NK-92 (cell line): ENCODE results near the gene KCNMA1.
"Not testable (repeated sequence)": the region's sequence is repeated elsewhere in the genome, so short reads cannot be mapped to it uniquely, and the experiment has no call there.

Experiments used
- DNase-seq: peaks from one replicate; lab custom pipeline; 2025; ENCODE audit not compliant: unreplicated experiment; lab: John Stamatoyannopoulos, UW

The KCNMA1 gene

DNA sequence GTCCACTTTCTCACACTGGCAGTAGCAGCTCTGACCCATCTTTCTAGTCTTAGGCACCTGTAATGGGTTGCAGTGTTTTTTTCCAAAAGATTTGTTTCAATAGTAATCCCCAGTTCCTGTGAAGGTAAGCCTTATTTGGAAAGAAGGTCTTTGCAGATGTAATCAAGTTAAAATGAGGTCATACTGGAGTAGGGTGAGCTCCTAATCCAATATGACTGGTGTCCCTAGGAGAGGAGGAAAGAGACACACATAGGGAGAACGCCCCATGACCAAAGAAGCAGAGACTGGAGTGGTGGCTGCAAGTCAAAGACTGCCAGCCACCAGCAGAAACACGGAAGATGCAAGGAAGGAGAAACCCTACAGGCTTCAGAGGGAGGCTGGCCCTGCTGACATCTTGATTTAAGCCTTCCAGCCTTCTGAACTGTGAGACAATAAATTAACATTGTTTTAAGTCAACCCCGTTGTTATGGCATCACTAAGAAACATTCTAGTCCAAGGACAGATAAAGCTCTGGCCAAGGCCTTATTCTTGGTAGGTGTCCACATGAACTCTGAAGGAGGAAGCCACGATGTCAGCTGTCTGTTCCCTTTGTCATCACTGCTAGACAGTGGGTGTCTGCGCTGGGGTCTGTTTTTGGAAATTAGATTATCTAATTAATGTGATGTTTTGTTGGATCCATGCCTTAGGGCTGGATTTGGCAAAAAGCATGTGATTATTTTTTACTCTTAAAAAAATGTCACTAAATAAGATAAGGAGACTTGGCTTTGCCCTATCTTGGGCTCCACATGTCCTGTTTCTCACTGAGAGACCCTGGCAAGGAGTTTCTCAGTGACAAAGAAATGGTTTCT, 214.9 kb downstream of the KCNMA1 start:
- DNase-seq: no peak

DNA sequence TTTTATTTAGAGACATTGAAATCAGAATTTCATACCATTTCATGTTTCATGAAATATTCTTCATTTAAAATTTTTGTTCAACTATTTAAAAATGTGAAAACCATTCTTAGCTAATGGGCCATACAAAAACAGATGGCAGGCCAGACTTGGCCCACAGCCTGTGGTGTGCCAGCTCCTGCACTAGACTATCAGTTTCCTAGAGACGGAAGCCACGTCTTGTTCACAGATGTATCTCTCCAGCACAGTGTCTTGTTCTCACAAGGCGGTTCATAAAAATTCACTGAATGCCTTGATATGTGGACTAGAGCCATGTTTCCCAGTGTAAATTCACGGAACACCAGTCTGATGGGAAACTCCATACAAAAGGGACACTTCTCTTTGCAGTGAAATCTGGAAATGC, 216.0 kb downstream of the KCNMA1 start:
- DNase-seq: no peak

DNA sequence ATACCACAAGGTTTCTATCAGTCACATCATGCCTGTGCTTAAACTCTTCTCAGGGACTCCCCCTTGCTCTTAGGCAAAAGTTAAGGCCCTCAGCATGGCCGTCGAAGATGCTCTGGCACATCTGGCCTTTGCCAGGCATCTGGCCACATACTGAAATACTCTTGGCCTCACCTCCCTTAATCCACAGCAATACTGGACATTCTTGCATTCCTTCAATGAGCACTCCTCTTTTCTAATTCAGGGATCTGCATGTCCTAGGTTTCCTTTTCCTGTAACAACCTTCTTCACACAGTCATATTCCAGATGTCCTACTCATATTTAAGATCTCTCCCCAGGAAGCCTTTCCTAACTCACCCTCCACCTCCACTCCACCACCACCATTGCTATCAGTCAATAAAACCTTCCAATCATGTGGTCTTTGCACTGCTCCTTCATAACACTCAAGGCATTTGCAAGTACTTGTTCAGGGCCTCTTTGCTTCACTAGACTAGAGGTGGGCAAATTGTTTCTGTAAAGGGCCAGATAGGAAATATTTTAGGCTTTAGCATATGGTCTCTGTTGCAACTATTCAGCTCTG, 216.6 kb downstream of the KCNMA1 start:
- DNase-seq: no peak

DNA sequence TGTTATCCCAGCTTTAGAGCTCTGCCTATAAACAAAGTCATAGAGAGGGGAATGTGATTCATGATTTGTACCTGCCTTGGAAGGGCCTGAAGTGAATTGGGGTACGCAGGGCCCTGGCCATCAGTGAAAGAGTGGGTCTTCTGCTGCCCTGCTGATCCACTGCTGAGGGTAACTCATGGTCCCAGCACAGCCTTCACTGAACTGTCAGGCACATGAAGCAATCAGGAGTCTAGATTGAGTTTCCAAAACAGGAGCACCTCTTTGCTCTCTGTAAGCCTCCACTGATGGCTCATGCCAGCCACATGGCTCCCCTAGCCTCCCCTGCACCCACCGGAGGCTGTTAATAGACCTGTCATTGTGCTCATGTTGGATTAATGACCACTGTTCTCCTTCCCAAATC, 217.6 kb downstream of the KCNMA1 start:
- no peak for DNase-seq

DNA sequence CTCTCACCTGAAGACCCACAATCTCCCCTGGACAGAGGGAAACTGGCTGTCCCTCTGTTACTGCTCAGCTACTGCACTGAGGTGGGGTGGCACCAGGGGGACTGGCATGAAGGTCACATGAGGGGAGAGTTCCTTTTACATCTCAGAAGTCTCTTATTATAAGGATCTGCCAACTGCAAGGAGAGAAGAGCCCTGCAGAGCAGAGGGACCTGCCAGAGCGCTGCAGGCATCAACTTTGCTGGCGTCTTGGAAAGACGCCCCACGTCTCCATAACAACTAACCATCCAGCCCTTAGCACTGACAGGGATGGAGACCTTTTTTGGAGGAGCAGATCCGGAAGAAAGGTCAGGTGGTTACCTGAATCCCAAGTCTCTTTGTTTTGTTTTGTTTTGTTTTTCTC, 218.6 kb downstream of the KCNMA1 start:
- no peak for DNase-seq

DNA sequence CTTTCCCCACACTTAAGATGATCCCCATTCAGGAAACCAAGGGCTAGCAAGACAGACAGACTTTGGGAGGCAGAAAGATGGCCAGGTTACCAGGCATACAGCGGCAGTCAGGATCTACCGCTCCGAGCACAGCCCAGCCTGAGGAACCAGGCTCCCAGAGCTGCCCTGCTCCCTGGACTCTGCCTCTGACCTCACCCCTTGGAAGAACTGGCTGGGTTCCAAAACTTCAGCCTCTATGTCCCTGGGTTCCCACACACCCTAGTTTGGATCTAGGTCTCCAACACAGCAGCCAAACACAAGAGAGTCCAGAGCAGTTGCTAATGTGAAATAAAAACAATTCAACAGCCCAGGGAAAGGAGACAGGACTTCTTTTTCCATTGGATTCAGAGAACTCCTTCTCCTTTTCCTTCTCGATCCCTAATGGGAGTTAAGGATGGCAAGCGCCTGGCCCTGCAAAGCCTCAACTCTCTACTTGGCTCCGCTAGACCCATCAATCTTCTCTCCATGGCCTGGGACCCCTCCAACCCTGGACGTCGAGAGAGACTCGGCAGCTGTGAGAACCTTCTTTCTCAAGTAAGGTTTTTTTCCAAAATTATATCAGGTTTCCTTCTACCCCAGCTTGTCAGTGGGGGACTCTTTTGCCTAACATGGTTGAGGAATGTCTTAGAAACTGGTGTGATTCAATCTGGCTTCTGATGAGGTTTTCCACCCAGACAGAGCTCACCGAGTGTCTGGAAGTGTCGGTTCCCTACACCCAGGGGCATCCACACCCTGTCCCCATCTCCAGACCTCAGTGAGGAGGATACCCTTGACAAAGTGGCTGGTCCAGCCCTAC, 219.6 kb downstream of the KCNMA1 start:
- no peak for DNase-seq

DNA sequence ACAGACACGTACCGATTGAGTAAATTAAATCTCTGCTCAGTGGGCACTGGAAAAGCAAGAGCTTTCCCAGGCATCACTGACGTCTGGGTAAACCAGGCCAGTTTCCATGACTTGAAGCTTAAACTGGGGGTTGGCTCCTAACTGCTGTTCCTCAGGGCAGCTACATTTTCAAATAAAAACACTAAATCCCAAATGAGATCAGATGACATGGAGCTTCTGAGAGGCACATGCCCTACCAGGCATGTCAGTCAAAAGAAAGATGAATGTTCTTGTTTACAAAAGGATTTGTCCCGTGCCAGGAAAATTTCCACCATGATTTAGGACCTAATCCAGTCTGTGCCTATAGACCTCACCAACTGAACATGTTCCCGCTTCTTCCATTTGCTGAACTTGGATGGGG, 220.2 kb downstream of the KCNMA1 start:
- DNase-seq: no peak

DNA sequence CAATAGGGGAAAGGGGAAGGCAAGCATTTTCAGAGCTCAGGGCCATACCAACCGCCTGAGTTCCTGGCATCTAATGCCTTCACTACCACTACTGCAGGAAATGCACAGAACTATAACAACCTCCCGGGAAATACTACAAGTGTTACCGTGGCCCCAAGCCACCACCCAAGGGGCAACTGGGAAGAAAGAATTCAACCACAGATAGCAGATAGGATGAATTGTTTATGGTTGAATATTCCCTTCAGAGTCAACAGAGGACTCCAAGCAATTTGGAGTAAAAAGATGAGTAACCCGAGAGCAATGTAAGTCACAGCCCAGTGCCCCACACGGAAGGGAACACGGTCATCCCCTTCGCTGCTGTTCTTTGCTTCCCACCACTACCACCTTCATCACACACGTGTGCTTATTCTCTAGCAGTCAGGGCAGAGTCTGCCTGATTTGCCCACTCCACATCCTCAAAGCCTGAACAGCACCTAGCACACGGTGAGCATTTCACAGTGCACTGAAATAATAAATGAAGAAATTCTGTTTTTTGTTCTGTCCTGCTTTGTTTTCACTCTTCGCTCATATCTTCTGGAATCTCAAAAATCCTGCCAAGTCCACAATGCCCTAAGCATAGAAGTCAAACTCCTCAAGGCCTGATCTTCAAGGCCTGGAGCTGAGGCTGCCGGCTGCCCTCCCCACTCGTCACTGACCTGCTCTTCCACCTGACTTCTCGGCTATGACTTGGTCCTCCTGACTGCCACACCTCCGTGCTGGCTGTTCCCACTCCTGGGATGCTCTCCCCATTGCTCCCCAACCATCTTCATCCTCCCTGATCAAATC, 221.1 kb downstream of the KCNMA1 start:
- DNase-seq: no peak

DNA sequence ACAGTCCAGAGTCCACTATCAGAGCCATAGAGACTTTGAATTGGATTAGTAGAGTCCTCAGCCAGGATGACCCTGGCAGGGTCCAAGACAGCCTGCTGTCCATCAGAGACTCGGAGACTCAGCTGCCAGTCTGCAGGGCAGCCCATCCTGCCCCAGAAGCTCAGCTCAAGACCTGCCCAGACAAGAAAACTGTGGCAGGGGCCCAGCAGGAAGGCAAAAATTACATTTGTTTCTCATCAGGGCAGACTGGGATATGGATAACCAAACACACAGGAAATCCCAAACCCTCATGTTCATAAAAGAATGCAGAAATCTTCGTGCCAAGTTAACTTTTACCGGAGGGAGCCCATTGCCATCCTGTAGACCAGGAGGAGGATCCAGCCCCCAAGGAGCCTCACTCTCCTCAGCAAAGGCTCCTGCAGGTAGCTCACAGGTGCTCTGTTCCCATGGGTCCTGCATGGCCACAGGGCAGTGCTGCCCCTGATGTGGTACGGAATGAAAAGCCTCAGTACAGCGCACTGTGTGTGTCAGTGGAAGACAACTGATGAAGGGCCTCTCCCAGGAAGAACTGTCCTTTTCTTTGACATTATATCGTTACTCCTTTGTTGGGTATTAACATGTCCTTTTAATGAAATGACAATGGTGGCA, 222.2 kb downstream of the KCNMA1 start:
- DNase-seq: no peak

DNA sequence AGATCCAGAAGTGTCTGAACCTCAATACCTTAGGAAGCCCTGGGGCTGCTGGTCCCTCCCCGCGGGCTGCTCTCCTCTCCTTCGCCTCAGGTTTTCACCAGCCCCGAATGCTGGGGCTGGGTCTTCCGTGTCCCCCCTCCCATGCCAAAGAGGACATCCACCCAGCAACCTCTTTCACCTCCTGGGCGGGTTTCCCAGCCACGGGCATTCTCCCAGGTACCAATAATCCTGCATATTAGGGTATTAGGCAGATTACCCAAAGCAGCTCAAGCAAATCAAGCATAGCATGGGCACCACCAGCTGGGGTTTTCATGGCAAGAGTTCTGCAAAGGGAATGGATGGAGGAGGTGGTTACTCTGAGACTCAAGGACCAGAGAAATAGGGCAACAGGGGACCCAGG, 224.4 kb downstream of the KCNMA1 start:
- DNase-seq: no peak

DNA sequence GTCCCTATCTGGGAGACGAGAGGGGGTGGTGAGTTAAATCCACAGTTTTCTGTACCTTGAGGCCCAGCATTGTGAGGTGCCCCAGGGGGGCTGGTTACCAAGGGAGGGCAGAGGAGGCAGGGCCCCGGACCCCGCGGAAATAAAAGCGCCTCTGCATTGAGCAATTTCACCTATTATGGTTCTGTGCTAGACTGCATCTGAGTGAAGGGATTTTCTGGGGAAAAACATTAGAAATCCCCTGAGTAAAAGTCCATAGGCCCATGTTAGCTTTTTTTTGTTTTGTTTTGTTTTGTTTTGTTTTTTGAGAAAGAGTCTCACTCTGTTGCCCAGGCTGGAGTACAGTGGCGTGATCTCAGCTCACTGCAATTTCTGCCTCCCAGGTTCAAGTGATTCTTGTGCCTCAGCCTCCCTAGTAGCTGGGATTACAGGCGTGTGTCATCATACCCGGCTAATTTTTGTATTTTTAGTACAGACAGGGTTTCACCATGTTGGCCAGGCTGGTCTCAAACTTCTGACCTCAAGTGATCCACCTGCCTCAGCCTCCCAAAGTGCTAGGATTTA, 225.0 kb downstream of the KCNMA1 start:
- DNase-seq: not testable (repeated sequence)

DNA sequence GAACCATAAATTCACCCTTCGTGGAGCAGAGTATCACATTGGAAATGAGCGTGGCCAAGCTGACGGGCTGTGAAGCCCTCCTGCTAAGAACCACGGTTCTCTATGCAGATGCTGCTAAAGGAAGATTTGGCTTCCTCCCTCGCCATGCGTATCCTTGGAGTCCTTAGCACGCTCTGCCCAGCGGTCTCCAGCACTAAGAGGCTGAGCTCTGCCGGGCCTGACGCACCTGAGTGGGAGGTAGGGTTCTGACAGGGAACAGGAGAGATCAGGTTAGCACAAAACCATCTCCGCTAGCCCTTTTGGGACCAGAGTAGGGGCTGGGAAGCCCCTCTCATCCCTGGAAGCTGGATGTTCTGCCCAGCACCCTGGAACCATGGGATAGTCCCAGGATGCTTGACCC, 225.8 kb downstream of the KCNMA1 start:
- DNase-seq: no peak

DNA sequence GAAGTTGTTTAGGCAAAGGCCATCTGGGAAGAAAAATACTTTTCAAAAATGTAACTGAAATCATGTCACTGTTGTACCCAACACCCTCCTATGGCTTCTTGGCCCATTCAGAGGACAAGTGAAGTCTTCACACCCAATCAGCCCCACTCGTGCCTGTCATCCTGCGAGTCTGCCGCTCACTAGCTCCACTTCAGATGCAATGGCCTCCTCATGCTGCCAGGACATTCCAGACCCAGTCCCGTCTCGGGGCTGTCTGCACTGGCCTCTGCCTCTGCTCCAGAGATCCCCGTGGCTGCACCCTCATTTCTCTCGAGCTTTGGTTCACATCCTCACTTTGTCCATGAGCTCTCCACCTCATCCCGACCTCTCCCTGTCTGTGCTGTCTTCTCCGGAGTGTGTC, 227.1 kb downstream of the KCNMA1 start:
- DNase-seq: no peak

DNA sequence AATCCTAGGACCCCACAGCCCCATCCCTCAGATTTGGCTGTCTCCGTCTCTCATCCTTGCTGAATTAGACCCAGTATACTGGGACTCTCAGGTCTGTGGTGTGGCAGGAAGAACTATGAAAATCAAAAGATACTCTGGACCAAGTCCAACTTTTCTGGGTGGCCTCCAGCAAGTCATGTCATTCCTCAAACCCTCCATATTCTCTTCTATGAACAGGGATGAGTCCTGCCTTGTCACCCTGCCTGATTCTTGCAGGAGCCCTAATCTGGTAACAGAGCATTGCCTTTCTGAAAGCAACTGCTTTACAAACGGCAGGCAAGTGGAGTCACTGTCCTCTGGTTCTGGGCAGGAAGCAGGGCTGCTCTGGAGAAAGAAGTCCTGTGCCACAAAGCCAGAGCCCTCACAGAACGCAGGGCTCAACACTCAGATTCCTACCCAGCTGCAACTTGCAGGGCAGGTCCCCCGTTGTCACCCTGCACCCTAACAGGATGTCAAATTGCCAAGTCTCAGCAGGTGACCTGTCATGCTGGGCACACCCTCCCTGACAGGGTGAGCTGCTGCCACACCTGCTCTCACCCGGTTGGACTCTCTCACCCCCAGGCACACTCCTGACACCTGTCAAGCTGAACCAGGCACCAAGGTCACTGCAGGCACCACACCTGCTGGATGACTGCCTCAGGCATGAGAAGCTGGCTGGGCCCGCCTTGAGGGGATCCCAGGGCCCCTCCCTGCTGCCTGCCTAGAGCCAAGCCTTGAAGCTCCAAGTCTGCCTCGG, 227.7 kb downstream of the KCNMA1 start:
- no peak for DNase-seq

DNA sequence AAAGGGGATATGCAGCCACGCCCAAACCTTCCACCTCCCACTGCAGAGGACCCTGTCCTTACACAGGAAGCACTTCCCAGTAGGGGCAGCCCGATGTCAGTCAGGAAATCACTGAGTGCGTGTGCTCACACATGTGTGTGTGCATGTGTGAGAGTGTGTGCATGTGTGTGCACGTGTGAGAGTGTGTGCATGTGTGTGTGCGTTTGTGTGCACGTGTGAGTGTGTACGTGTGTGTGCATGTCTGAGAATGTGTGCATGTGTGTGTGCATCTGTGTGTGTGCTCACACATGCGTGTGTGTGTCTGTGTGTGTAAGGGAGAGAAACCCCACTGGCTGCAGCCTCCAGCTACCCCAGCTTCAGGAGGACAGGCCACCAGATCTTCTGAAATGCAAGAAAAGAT, 229.3 kb downstream of the KCNMA1 start:
- DNase-seq: no peak

DNA sequence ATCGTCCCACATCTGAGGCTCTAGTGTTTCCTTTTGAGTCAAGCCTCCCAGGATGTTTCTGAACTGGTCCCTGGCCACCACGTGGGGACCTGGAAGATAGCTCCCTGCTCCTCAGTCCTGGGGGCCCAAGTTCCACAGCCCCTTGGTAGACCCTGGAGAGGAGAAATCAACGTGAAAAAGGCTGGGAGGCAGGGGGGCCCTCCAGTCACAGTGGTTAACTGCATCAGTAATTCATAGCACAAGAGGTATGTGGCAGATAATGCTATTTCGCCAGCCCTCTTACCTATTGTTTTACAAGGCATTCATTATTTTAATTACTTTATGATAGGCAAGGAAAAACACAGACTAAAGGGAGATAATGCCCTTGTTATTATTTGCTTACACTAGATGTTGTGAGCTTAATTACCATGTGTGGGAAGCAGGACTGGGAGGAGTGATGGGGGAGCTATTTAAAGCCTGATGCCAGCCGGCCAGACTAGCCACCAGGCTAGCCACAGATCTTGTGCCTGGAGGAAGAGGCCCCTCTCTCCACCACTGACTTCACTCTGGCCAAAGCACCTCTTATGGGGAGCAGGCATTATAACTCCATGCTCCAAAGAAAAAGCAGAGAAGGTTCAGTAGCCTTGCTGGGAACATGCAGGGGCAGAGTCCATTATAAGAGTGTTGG, 230.7 kb downstream of the KCNMA1 start:
- DNase-seq: no peak

DNA sequence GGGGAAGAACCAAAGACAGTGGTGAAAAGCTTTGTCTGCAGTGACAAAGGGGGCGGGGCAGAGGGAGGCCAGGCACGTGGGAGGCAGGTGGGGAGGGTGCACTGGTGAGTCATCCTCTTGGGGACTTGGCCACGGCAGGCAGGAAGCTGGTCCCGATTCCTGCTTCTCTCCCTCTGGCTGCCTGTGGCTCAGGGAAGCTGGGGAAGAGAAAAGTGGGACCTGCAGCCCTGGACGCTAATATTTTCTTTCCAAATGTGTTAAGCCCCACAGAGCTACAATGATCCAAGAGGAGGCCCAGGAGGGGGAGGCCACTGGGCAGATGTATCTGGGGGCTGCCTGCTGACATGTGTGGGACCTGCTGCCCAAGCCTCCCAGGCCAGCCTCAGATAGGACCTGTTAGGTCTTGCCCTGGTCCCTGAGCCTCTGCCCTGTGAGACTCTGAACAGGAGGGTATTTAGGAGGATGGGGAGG, 231.8 kb downstream of the KCNMA1 start:
- no peak for DNase-seq

DNA sequence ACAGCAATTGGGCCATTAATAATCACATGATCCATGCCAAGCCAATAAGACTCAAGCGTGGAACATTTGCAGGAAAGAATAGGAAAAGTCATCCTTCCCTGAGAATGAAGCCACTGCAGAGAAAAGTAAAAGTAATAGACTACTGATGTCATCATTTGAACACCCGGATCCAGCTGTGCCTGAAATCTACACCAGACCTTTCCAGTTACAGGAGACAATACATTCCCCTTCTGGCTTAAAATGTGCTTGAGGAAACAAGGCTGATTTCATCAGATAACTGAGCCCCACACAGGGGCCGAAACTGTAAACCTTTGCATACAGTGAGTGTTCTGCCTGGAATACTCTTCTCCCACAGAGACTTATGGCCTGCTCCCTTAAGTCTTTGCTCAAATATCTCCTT, 232.8 kb downstream of the KCNMA1 start:
- no peak for DNase-seq

DNA sequence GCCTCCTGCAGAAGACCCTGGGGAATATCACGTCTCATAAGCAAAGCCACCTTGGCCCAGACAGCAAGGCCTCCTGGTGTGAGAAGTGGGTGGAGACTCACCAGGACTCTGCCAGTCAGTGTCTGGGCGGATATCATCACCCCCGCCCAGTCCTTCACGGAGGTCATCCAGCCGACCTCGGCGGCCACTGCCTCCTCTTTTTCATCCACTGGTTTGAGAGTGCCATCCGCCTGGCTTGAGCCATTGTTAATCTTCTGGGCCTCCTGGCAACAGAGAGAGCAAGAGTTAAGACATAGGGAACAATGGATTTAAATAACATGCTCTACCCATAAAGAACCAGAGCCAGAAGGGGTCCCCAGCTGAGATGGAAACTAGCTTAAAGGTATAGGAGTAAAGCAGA, 233.8 kb downstream of the KCNMA1 start:
- DNase-seq: no peak
